Neural crest cell (in vitro differentiated cells): ENCODE data around the gene MYLIP. TPM values are rescaled to one million over a fixed set of nuclear protein-coding genes. Genes with fewer than 3 reads are reported as not detected.
A peak's percentile ranks its signal among the peaks of the same experiment; 100 is the strongest.

Experiments used
- DNase-seq: peaks from one replicate; pipeline ENCODE4 v3.0.0; 2021; ENCODE audit warnings: low read depth, mixed read lengths, low spot score
- H3K27ac Mint-ChIP-seq: one replicate; pipeline ENCODE4 v1.8.0; 2021; ENCODE audit warnings: mild to moderate bottlenecking, mixed read lengths; ENCODE audit not compliant: unreplicated experiment
- H3K27me3 Mint-ChIP-seq: 2 replicates; pipeline ENCODE4 v1.8.0; 2021; ENCODE audit warnings: low read depth, mild to moderate bottlenecking, mixed read lengths
- H3K36me3 Mint-ChIP-seq: 2 replicates; pipeline ENCODE4 v1.8.0; 2021; ENCODE audit warnings: low read depth, mild to moderate bottlenecking, mixed read lengths
- H3K4me1 Mint-ChIP-seq: 2 replicates; pipeline ENCODE4 v1.8.0; 2021; ENCODE audit warnings: mixed read lengths
- H3K4me3 Mint-ChIP-seq: one replicate; pipeline ENCODE4 v1.8.0; 2021; ENCODE audit warnings: mild to moderate bottlenecking, mixed read lengths
- H3K9me3 Mint-ChIP-seq: 2 replicates; pipeline ENCODE4 v1.8.0; 2021; ENCODE audit warnings: mixed read lengths
- total RNA-seq: library from RNA; stranded (reverse); gene quantifications from 2 replicates; pipeline ENCODE4 v1.2.1, GENCODE V29; 2021
- TF ChIP-seq, protein P1 (sequence below): fragments of 200-600 bp; sonication (generic); conservative IDR thresholded peaks from 2 replicates; pipeline ENCODE4 v1.5.0; 2021; ENCODE audit warnings: antibody characterized with exemption, mild to moderate bottlenecking

The MYLIP gene
- total RNA-seq, 1 donor from 2014 or later = 4.5 TPM

DNA sequence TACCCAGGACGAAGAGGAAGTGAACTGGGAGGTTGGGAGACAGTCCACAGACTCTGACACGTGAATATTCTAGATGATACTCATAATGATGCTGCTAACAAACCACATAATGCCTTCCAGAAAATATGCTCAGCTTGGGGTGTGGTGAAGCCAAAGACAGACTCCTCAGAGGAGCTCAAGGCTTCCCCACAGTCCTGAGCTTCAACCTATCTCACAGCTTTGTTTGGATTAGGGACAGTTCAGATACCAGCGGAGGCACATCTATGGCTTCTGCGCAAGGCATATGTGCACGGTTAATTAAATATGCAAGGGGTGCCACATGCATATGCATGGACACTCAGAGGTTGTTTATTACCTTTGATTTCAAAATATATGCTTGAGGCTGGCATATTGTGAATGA, 30.7 kb upstream of the MYLIP start:
- Mint-ChIP-seq H3K27me3 (no peaks in the 10 kb centered on the region), H3K4me1 (peaks cover 12% of the 10 kb centered on the region), H3K27ac (no peak overlapping the region), H3K36me3 (no peaks in the 10 kb centered on the region), H3K4me3 (no peak overlapping the region), H3K9me3 (peaks cover 9% of the 10 kb centered on the region)
- TF ChIP-seq, protein P1, sequence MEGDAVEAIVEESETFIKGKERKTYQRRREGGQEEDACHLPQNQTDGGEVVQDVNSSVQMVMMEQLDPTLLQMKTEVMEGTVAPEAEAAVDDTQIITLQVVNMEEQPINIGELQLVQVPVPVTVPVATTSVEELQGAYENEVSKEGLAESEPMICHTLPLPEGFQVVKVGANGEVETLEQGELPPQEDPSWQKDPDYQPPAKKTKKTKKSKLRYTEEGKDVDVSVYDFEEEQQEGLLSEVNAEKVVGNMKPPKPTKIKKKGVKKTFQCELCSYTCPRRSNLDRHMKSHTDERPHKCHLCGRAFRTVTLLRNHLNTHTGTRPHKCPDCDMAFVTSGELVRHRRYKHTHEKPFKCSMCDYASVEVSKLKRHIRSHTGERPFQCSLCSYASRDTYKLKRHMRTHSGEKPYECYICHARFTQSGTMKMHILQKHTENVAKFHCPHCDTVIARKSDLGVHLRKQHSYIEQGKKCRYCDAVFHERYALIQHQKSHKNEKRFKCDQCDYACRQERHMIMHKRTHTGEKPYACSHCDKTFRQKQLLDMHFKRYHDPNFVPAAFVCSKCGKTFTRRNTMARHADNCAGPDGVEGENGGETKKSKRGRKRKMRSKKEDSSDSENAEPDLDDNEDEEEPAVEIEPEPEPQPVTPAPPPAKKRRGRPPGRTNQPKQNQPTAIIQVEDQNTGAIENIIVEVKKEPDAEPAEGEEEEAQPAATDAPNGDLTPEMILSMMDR = no peak
- DNase-seq = no peak

DNA sequence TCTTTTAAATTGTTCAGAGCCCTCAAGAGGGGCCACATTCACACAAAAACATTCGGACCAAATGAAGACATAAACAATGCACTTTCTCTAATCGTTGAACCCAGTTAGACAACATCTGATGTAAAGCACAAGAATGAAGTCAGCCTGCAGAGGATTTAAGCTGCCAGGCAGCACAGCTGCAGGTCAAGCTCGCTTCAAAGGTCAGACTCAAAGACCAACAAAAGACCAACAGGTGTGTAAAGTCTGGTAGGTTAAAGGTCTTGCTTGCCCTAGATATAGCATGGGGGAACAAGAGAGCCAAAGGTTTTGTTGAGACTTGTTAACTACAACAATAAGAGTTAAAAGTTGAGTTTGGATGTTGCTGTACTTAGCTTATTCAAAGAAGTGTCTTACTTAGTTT, 26.7 kb upstream of the MYLIP start:
- no peaks in the 10 kb centered on the region for H3K36me3 Mint-ChIP-seq
- no peak for DNase-seq
- peaks cover 9% of the 10 kb centered on the region for H3K9me3 Mint-ChIP-seq
- TF ChIP-seq, protein P1 = no peak
- peaks cover 12% of the 10 kb centered on the region for H3K4me1 Mint-ChIP-seq
- H3K27ac Mint-ChIP-seq = no peak overlapping the region
- no peaks in the 10 kb centered on the region for H3K27me3 Mint-ChIP-seq
- no peak overlapping the region for H3K4me3 Mint-ChIP-seq

DNA sequence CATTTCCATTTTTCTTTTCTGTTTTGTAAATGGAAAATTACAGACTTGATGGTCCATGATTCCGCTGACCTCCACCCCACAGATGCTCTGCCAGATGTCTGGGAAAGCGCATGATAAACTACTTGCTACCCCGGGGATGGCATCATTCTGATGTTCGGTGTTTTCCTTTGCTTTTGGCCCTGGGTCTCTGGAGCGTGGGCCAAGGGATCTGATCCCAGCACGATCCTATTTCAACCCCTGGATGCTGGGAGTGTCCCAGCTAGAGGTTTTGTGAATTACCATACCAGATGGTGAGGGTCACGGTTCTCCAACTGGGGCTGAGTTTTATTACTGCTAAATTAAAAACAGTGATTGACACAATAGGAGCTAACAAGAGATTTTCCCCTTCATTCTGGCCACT, 25.2 kb upstream of the MYLIP start:
- TF ChIP-seq, protein P1 = no peak
- no peak for DNase-seq
- no peaks in the 10 kb centered on the region for H3K27me3 Mint-ChIP-seq
- H3K9me3 Mint-ChIP-seq = peaks cover 5% of the 10 kb centered on the region
- no peaks in the 10 kb centered on the region for H3K36me3 Mint-ChIP-seq
- H3K4me1 Mint-ChIP-seq = peaks cover 12% of the 10 kb centered on the region
- H3K4me3 Mint-ChIP-seq = no peak overlapping the region
- H3K27ac Mint-ChIP-seq = peak overlapping the region; percentile 75

DNA sequence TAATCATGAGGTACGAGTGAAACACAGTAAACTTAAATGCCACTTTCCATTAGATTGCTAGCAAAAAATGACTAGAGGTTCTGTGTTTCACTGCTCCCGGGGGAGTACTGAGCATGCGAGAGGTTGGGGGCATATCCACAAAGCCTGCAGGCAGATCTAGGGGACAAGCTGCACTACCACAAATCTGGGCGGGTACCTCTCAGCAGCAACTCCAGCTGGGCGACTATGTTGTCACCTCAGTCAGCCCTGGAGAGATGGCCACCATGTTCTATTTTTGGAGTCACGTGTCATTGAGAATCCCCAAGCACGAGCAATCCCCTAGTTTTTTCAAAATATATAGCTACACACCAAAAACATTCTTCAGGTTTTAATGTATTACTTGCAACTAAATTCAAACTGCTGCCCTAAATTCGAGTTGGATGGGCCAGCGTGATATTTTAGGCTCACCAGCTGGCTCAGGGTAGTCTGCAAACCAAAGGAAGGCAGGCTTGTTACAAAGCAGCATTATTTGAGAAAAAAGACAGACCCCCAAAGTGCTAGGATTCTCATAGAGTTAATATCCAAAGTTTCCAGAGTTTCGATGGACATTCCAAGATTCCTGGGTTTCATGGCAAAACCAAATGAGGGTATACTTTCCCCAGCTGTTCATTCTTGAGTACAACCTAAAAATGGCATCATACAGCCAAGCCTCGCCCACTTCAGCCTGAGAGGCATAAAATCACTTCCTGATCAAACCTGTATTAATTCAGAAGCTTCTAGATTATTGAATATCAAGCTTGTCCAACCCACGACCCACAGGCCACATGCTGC, 24.1 kb upstream of the MYLIP start:
- H3K9me3 Mint-ChIP-seq = peaks cover 5% of the 10 kb centered on the region
- H3K27ac Mint-ChIP-seq = no peak overlapping the region
- H3K4me1 Mint-ChIP-seq = peaks cover 12% of the 10 kb centered on the region
- no peak for DNase-seq
- no peaks in the 10 kb centered on the region for H3K27me3 Mint-ChIP-seq
- TF ChIP-seq, protein P1 = no peak
- H3K4me3 Mint-ChIP-seq = no peak overlapping the region
- no peaks in the 10 kb centered on the region for H3K36me3 Mint-ChIP-seq

DNA sequence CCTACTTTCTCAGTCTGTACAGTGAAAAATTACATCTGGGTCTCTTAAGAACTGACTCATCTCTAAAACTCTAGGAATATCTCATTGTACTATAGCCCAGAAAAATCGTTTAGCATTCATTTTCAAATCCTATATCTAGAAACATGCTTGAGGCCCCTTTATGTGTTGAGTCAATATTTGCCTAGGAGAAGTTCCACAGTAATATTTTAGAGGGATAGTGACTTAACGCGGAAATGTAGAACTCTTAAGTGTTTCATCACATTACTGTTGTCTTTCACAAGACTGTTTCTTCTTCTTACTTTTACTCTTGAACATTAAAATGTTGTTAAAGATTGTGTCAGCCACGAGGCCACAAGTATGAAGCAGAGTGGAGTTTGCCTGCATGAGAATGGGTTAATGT, 23.0 kb upstream of the MYLIP start:
- DNase-seq = no peak
- no peaks in the 10 kb centered on the region for H3K36me3 Mint-ChIP-seq
- peaks cover 12% of the 10 kb centered on the region for H3K4me1 Mint-ChIP-seq
- H3K4me3 Mint-ChIP-seq = no peak overlapping the region
- no peak overlapping the region for H3K27ac Mint-ChIP-seq
- no peaks in the 10 kb centered on the region for H3K27me3 Mint-ChIP-seq
- TF ChIP-seq, protein P1 = no peak
- no peaks in the 10 kb centered on the region for H3K9me3 Mint-ChIP-seq
